Testis (tissue), 3 donors: ENCODE results near the gene GPC3. TPM values are rescaled to one million over a fixed set of nuclear protein-coding genes. Genes with fewer than 3 reads are reported as not detected.

Experiments
- DNase-seq: peaks from one replicate; pipeline ENCODE4 v3.0.0-alpha.2; 2019
- H3K27ac ChIP-seq, 2 donors: fragments of 200-600 bp; sonication (generic); one replicate each; pipeline ENCODE4 v1.5.1; 2019
- H3K27me3 ChIP-seq: fragments of 200-600 bp; sonication (generic); one replicate; pipeline ENCODE4 v1.5.1; 2019
- H3K36me3 ChIP-seq: fragments of 200-600 bp; sonication (generic); one replicate; pipeline ENCODE4 v1.5.1; 2017; ENCODE audit warnings: low read depth; ENCODE audit errors: missing control alignments
- H3K4me1 ChIP-seq: fragments of 200-600 bp; sonication (generic); one replicate; pipeline ENCODE4 v1.5.1; 2019
- H3K4me3 ChIP-seq, 2 donors: fragments of 200-600 bp; sonication (generic); one replicate each; pipeline ENCODE4 v1.5.1; 2017 to 2019
- H3K9me3 ChIP-seq: fragments of 200-600 bp; sonication (generic); one replicate; pipeline ENCODE4 v1.5.1; 2017
- CTCF ChIP-seq, 3 experiments: fragments of 450-650 bp in 2 of 3; fragments of 200-600 bp in 1 of 3; sonication (generic) in 1 of 3; IDR thresholded peaks; one replicate each; pipeline ENCODE4 v1.5.1; 2016 to 2019; ENCODE audit warnings: antibody characterized with exemption in 3 of 3, mild to moderate bottlenecking in 2 of 3, moderate library complexity in 1 of 3
- POLR2A ChIP-seq: fragments of 450-650 bp; IDR thresholded peaks from one replicate; pipeline ENCODE4 v1.6.1; 2017; ENCODE audit warnings: antibody characterized with exemption, mild to moderate bottlenecking, moderate library complexity
- WGBS, 2 donors: methylation state at CpG; one replicate each; pipeline ENCODE4 v1.1.5; 2018; 5-methylcytosine and 5-hydroxymethylcytosine counted together
- intact Hi-C: fragments of 100-400 bp; cut with DNase I; formaldehyde crosslinking; loops from one replicate; pipeline ENCODE4 v1.15.1; 2023; ENCODE audit warnings: low total_unique reads
- polyA plus RNA-seq: library from polyadenylated mRNA; stranded (reverse); fragments of 350-450 nt; fragmentation: Illumina TruSeq; extraction: RNeasy Lipid Tissue Mini Kit (QIAGEN cat#74804); gene quantifications from one replicate; pipeline ENCODE4 v1.2.3, GENCODE V29; 2014; ENCODE audit warnings: low read depth, low replicate concordance; ENCODE audit not compliant: insufficient read depth
- total RNA-seq, 2 donors: library from RNA; depleted of rRNA; stranded (reverse); fragments of >200 nt; gene quantifications; one replicate each; pipeline ENCODE4 v1.2.3, GENCODE V29; 2016

GPC3 gene
- total and polyA plus RNA-seq, 3 donors from 2014 or later = 4.9 to 12.9 (median 5.4) TPM

GRCh38 chrX:133916984-133917722 lies 68.2 kb downstream of the GPC3 start:
- H3K27me3 ChIP-seq = no peaks in the 10 kb centered on the region
- TF ChIP-seq POLR2A (no peak), CTCF (IDR thresholded peaks at IDR 0.05) (no peak)
- WGBS, 2 donors = 90 to 92% methylated on average over 2 of the region's 2 CpGs

GRCh38 chrX:133913658-133914388 lies 71.6 kb downstream of the GPC3 start:
- Histone ChIP-seq H3K4me3 (no peak overlapping the region), H3K4me1 (no peaks in the 10 kb centered on the region), H3K27ac (no peak overlapping the region), H3K27me3 (no peaks in the 10 kb centered on the region), H3K9me3 (no peaks in the 10 kb centered on the region), H3K36me3 (no peaks in the 10 kb centered on the region)
- TF ChIP-seq POLR2A (no peak), CTCF (IDR thresholded peaks at IDR 0.05) (no peak)
- no peak for DNase-seq
- intact Hi-C loops = no loop called here
- 80 to 86% methylated on average over 2 of the region's 2 CpGs for WGBS, 2 donors

More at GRCh38 chrX:133916984-133917722, 68.2 kb downstream of the GPC3 start:
- Histone ChIP-seq H3K27ac (no peak overlapping the region), H3K9me3 (no peaks in the 10 kb centered on the region), H3K36me3 (no peaks in the 10 kb centered on the region), H3K4me3 (no peak overlapping the region), H3K4me1 (no peaks in the 10 kb centered on the region)
- no peak for DNase-seq
- intact Hi-C loops = no loop called here

- Histone ChIP-seq H3K4me1 (no peaks in the 10 kb centered on the region), H3K27me3 (no peaks in the 10 kb centered on the region), H3K4me3 (no peak overlapping the region), H3K27ac (no peak overlapping the region), H3K9me3 (no peaks in the 10 kb centered on the region), H3K36me3 (no peaks in the 10 kb centered on the region)
- TF ChIP-seq POLR2A = no peak
- no peak for TF ChIP-seq CTCF (IDR thresholded peaks at IDR 0.05)
- intact Hi-C loops = no loop called here
- no peak for DNase-seq
- WGBS, 2 donors = 88 to 100% methylated on average over 1 of the region's 1 CpG
These were observed 72.4 kb downstream of the GPC3 start for GRCh38 chrX:133913009-133913408.

GRCh38 chrX:133911825-133912495 lies 73.4 kb downstream of the GPC3 start:
- TF ChIP-seq CTCF (IDR thresholded peaks at IDR 0.05) (no peak), POLR2A (no peak)
- 77 to 82% methylated on average over 3 to 4 of the region's 4 CpGs for WGBS, 2 donors
- no peak for DNase-seq
- H3K36me3 ChIP-seq = no peaks in the 10 kb centered on the region
- H3K4me1 ChIP-seq = no peaks in the 10 kb centered on the region
- H3K27me3 ChIP-seq = no peaks in the 10 kb centered on the region
- H3K4me3 ChIP-seq = no peak overlapping the region
- no peak overlapping the region for H3K27ac ChIP-seq
- intact Hi-C loops = no loop called here
- H3K9me3 ChIP-seq = no peaks in the 10 kb centered on the region
